Ishikawa (cell line): ENCODE data around the gene RWDD1.

Experiments
- CEBPB ChIP-seq: IDR thresholded peaks from 2 replicates; pipeline ENCODE4 v1.6.1; 2012
- CREB1 ChIP-seq: IDR thresholded peaks from 2 replicates; pipeline ENCODE4 v1.6.1; 2012; ENCODE audit warnings: low read depth
- EGR1 ChIP-seq: IDR thresholded peaks from 2 replicates; pipeline ENCODE4 v1.6.1; 2012
- EP300 ChIP-seq: IDR thresholded peaks from 2 replicates; pipeline ENCODE4 v1.6.1; 2012; ENCODE audit warnings: borderline replicate concordance
- FOXM1 ChIP-seq: IDR thresholded peaks from 2 replicates; pipeline ENCODE4 v1.6.1; 2012; ENCODE audit warnings: low read depth, borderline replicate concordance
- NFIC ChIP-seq: IDR thresholded peaks from 2 replicates; pipeline ENCODE4 v1.6.1; 2012
- RAD21 ChIP-seq: IDR thresholded peaks from 2 replicates; pipeline ENCODE4 v1.6.1; 2012; ENCODE audit warnings: low read depth
- TAF1 ChIP-seq: IDR thresholded peaks from 2 replicates; pipeline ENCODE4 v1.6.1; 2012; ENCODE audit warnings: low read depth, mild to moderate bottlenecking
- TCF12 ChIP-seq: IDR thresholded peaks from 2 replicates; pipeline ENCODE4 v1.6.1; 2012; ENCODE audit warnings: low read depth
- TEAD4 ChIP-seq: IDR thresholded peaks from 2 replicates; pipeline ENCODE4 v1.6.1; 2012
- YY1 ChIP-seq: IDR thresholded peaks from 2 replicates; pipeline ENCODE4 v1.6.1; 2012; ENCODE audit warnings: low read depth
- ZBTB7A ChIP-seq: IDR thresholded peaks from 2 replicates; pipeline ENCODE4 v1.6.1; 2012; ENCODE audit warnings: low read depth
- TF ChIP-seq, protein P1 (sequence below): IDR thresholded peaks from 2 replicates; pipeline ENCODE4 v1.6.1; 2012
- TF ChIP-seq, protein P2 (sequence below): IDR thresholded peaks from 2 replicates; pipeline ENCODE4 v1.6.1; 2012
- TF ChIP-seq, protein P3 (sequence below): IDR thresholded peaks from 2 replicates; pipeline ENCODE4 v1.6.1; 2012; ENCODE audit warnings: low read depth, mild to moderate bottlenecking

RWDD1 gene

DNA sequence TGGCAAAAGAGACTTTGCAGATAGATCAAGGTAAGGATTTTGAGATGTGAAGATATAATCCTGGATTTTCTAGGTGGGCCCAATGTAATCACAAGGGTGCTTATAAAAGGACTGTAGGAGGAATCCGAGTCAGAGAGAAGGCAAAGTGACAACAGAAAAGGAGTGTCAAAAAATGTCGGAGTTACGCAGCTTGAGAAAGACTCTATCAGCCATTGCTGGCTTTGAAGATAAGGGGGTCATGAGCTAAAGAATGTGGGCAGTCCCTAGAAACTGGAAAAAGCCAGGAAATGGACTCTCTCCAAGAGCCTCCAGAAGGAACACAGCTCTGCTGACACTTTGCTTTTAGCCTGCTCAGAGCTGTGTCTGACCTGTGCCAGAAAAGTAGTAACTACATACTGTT lies 8.7 kb upstream of the RWDD1 start:
- no peak for TF ChIP-seq TEAD4
- no peak for TF ChIP-seq EP300
- no peak for TF ChIP-seq ZBTB7A
- TF ChIP-seq, protein P1, sequence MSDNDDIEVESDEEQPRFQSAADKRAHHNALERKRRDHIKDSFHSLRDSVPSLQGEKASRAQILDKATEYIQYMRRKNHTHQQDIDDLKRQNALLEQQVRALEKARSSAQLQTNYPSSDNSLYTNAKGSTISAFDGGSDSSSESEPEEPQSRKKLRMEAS: no peak
- TF ChIP-seq CREB1: no peak
- TF ChIP-seq, protein P2, sequence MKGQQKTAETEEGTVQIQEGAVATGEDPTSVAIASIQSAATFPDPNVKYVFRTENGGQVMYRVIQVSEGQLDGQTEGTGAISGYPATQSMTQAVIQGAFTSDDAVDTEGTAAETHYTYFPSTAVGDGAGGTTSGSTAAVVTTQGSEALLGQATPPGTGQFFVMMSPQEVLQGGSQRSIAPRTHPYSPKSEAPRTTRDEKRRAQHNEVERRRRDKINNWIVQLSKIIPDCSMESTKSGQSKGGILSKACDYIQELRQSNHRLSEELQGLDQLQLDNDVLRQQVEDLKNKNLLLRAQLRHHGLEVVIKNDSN: no peak
- no peak for TF ChIP-seq RAD21
- TF ChIP-seq FOXM1: no peak
- no peak for TF ChIP-seq YY1
- TF ChIP-seq, protein P3, sequence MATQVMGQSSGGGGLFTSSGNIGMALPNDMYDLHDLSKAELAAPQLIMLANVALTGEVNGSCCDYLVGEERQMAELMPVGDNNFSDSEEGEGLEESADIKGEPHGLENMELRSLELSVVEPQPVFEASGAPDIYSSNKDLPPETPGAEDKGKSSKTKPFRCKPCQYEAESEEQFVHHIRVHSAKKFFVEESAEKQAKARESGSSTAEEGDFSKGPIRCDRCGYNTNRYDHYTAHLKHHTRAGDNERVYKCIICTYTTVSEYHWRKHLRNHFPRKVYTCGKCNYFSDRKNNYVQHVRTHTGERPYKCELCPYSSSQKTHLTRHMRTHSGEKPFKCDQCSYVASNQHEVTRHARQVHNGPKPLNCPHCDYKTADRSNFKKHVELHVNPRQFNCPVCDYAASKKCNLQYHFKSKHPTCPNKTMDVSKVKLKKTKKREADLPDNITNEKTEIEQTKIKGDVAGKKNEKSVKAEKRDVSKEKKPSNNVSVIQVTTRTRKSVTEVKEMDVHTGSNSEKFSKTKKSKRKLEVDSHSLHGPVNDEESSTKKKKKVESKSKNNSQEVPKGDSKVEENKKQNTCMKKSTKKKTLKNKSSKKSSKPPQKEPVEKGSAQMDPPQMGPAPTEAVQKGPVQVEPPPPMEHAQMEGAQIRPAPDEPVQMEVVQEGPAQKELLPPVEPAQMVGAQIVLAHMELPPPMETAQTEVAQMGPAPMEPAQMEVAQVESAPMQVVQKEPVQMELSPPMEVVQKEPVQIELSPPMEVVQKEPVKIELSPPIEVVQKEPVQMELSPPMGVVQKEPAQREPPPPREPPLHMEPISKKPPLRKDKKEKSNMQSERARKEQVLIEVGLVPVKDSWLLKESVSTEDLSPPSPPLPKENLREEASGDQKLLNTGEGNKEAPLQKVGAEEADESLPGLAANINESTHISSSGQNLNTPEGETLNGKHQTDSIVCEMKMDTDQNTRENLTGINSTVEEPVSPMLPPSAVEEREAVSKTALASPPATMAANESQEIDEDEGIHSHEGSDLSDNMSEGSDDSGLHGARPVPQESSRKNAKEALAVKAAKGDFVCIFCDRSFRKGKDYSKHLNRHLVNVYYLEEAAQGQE: no peak
- TF ChIP-seq CEBPB: no peak
- TF ChIP-seq EGR1: no peak
- no peak for TF ChIP-seq TAF1
- no peak for TF ChIP-seq TCF12
- TF ChIP-seq NFIC: no peak

DNA sequence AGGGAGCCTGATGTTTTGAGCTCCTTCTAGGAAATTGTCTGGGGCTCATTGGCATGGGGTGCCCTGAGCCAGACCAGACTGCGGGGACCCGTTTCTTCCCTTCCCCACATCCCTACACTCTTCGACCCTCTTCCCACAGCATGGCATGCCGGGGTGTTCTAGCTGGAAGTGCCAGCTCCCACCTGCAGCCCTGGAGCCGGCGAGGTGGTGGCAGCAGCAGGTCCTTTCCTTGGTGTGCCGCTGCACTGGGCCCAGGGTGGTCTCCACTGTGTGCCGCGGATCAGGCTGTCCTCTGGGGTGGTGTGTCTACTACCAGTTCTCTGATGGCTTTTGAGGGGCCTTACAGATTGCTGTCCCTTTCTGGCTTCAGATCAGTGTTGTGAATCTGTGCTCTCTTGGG lies 7.5 kb upstream of the RWDD1 start:
- TF ChIP-seq YY1 (no peak), NFIC (no peak), ZBTB7A (no peak), TEAD4 (no peak), CREB1 (no peak), TAF1 (no peak), CEBPB (no peak), TCF12 (no peak), RAD21 (no peak)
- TF ChIP-seq, protein P3: no peak

DNA sequence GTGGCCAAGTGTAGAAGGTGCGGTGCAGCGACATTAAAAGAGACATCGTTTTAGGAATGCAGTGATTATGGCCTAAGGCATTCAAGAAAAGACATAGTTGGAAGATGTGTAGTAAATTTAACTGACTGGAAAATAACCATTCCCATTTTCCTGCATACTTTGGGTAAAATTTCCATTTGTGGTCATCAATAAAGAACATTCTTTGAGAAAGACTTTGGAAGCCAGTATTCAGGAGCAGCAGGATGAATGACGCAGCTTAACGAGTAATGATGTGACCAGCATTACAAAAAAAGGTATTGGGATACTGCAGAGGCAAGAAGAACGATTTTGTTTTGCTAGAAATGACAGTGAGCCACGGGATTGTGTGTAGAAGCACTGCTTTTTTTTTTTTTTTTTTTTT lies 7.0 kb upstream of the RWDD1 start:
- TF ChIP-seq EP300: no peak

DNA sequence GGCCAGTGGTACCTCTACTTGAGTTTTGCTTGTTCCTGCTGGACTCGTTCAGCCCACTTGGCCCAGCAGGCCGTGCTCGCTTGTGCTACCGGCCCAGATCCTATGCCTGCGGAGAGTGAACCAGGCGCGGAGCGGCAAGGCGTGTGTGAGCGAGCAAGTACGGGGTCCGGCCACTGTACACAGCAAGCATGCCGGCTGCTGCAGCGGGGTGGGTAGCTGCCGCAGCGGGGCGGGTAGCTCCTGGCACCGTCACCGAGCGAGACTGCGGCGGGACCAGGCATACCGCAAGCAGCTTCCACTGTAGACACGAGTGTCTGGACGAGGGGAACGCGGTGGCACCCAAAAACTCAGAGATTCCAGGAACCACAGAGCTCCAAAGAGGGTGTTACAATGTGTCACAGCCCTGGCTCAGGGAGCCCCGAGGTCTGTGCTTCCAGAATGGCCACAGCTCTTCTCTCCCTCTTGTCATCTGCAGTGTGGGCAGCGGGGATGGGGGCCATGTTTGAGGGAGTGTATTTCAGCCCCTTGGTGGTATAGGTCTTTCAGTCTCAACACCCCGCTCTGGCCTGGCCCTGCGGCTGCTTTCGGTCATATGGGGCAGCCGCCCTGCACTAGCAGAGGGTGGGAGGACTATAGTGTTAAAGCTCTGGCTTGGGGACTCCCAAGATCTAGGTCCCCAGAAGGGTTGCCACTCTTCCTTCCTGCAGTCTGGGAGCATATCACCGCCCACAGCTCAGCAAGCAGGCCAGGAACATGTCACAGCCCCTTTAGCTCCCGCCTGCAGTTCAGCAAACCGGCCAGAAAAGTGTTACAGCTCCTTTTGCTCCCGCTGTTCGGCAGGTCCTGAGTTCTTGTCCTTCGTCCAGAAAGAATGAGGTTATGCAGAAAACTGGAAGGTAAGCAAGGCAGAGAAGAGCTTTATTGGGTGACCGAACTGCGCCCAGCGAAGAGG lies 6.1 kb upstream of the RWDD1 start:
- TF ChIP-seq ZBTB7A (no peak), CREB1 (no peak), FOXM1 (no peak), TAF1 (no peak), EGR1 (no peak), RAD21 (no peak), TCF12 (no peak), CEBPB (no peak), NFIC (no peak), EP300 (no peak), YY1 (no peak), TEAD4 (no peak)
- TF ChIP-seq, protein P2: no peak
- TF ChIP-seq, protein P3: no peak
- TF ChIP-seq, protein P1: no peak
